HCT116 (cell line): ENCODE results near the gene NR2F1-AS1. TPM values are rescaled to one million over a fixed set of nuclear protein-coding genes. Genes with fewer than 3 reads are reported as not detected.
"Not testable (repeated sequence)": the region's sequence is repeated elsewhere in the genome, so short reads cannot be mapped to it uniquely, and the experiment has no call there.

Source experiments
- ATAC-seq: fragments of 200-7000 bp; cut with Tn5 transposase; 2 replicates; pipeline ENCODE4 v1.9.1; 2020; ENCODE audit warnings: mild to moderate bottlenecking, moderate library complexity
- BruUV-seq: library from RNA; stranded (reverse); fragments of 400-500 nt; replicated peaks from 2 replicates; lab custom pipeline; 2021; lab: Mats Ljungman, UMichigan
- CTCF ChIA-PET: fragments of 300-600 bp; sonication (Branson Sonifier 250); formaldehyde crosslinking; loops from one replicate; lab custom pipeline; 2021; ENCODE audit warnings: antibody characterized with exemption; lab: Charles Lee
- POLR2A ChIA-PET: fragments of 300-600, 350-600 bp; sonication (Branson Sonifier 250); formaldehyde crosslinking; loops from one replicate; lab custom pipeline; 2021; ENCODE audit warnings: antibody characterized with exemption; lab: Charles Lee
- RAD21 ChIA-PET, 2 experiments: fragments of 300-600 bp; sonication (Branson Sonifier 250); formaldehyde crosslinking; loops; one replicate each; lab custom pipeline; 2023; ENCODE audit warnings: low total read pairs in 2 of 2; ENCODE audit not compliant: uncharacterized antibody in 2 of 2, unreplicated experiment in 2 of 2, low non-redundant PET in 1 of 2; lab: Charles Lee
- DNase-seq: peaks from one replicate; pipeline ENCODE4 v3.0.0-alpha.2; 2010; ENCODE audit warnings: low read depth, low spot score
- H2AFZ ChIP-seq: fragments of 200-600 bp; shearing (Covaris generic), sonication (generic); 2 replicates; pipeline ENCODE4 v1.6.1; 2017; ENCODE audit warnings: low read depth, mixed run types, mixed read lengths, antibody characterized with exemption, low read length; ENCODE audit not compliant: poor library complexity, severe bottlenecking
- H3K27ac ChIP-seq: 2 replicates; pipeline ENCODE4 v1.5.1; 2012; ENCODE audit warnings: low read depth, low read length
- H3K27me3 ChIP-seq: fragments of 200-600 bp; sonication (generic); 2 replicates; pipeline ENCODE4 v1.6.1; 2016; ENCODE audit warnings: mixed run types, low read length, mixed read lengths; ENCODE audit not compliant: insufficient read depth
- H3K36me3 ChIP-seq, 2 experiments: fragments of 200-500 bp in 1 of 2; fragments of 200-600 bp in 1 of 2; sonication (Bioruptor generic) in 1 of 2; sonication (generic) in 1 of 2; 2 replicates each; pipeline versions ENCODE4 v1.5.1 to v1.6.1; 2014 to 2016; ENCODE audit warnings: low read length in 2 of 2, inconsistent platforms in 1 of 2, mixed read lengths in 1 of 2, mixed run types in 1 of 2; ENCODE audit not compliant: insufficient read depth in 2 of 2, control insufficient read depth in 1 of 2
- H3K4me1 ChIP-seq, 2 experiments: fragments of 200-600 bp in 1 of 2; sonication (generic) in 1 of 2; 2 replicates each; pipeline versions ENCODE4 v1.5.1 to v1.6.1; 2012 to 2017; ENCODE audit warnings: low read length in 2 of 2, inconsistent platforms in 1 of 2, mild to moderate bottlenecking in 1 of 2, mixed read lengths in 1 of 2, mixed run types in 1 of 2, moderate library complexity in 1 of 2; ENCODE audit not compliant: insufficient read depth in 2 of 2, control insufficient read depth in 1 of 2
- H3K4me2 ChIP-seq: fragments of 200-600 bp; sonication (generic); 2 replicates; pipeline ENCODE4 v1.6.1; 2017; ENCODE audit warnings: mixed run types, low read length, mixed read lengths
- H3K4me3 ChIP-seq, 2 experiments: fragments of 200-600 bp in 1 of 2; sonication (generic) in 1 of 2; replicated peaks in 1 of 2; 2 replicates each; pipeline ENCODE4 v1.5.1; 2011 to 2016; ENCODE audit warnings: low read length in 2 of 2, control low read depth in 1 of 2, low read depth in 1 of 2, mild to moderate bottlenecking in 1 of 2, mixed read lengths in 1 of 2, mixed run types in 1 of 2
- H3K79me2 ChIP-seq: fragments of 200-600 bp; sonication (generic); 2 replicates; pipeline ENCODE4 v1.6.1; 2017; ENCODE audit warnings: mild to moderate bottlenecking, mixed run types, low read length, moderate library complexity, mixed read lengths; ENCODE audit not compliant: insufficient read depth
- H3K9ac ChIP-seq: fragments of 200-600 bp; sonication (generic); 2 replicates; pipeline ENCODE4 v1.6.1; 2016; ENCODE audit warnings: low read length, mixed read lengths
- H3K9me2 ChIP-seq: fragments of 200-600 bp; sonication (generic), shearing (Covaris generic); 2 replicates; pipeline ENCODE4 v1.6.1; 2017; ENCODE audit warnings: mixed run types, mild to moderate bottlenecking, moderate library complexity; ENCODE audit not compliant: insufficient read depth
- H3K9me3 ChIP-seq, 2 experiments: fragments of 200-500 bp in 1 of 2; fragments of 200-600 bp in 1 of 2; sonication (Bioruptor generic) in 1 of 2; sonication (generic) in 1 of 2; 2 replicates each; pipeline ENCODE4 v1.6.1; 2014 to 2017; ENCODE audit warnings: low read length in 2 of 2, mixed read lengths in 2 of 2, inconsistent platforms in 1 of 2, low read depth in 1 of 2, mild to moderate bottlenecking in 1 of 2, mixed run types in 1 of 2, moderate library complexity in 1 of 2; ENCODE audit not compliant: control insufficient read depth in 1 of 2, insufficient read depth in 1 of 2
- H4K20me1 ChIP-seq: fragments of 200-600 bp; sonication (generic), shearing (Covaris generic); 2 replicates; pipeline ENCODE4 v1.6.1; 2017; ENCODE audit warnings: mixed run types, mild to moderate bottlenecking, moderate library complexity; ENCODE audit not compliant: insufficient read depth
- CBX3 ChIP-seq: IDR thresholded peaks from 2 replicates; pipeline ENCODE4 v1.6.1; 2012; ENCODE audit warnings: low read depth
- CEBPB ChIP-seq: IDR thresholded peaks from 2 replicates; pipeline ENCODE4 v1.6.1; 2012; ENCODE audit warnings: low read depth
- EZH2 ChIP-seq: fragments of 200-600 bp; sonication (generic); IDR thresholded peaks from 2 replicates; pipeline ENCODE4 v1.6.1; 2017; ENCODE audit warnings: antibody characterized with exemption, mixed run types
- EZH2phosphoT487 ChIP-seq: fragments of 200-600 bp; IDR thresholded peaks from 2 replicates; pipeline ENCODE4 v1.6.1; 2018; ENCODE audit warnings: antibody characterized with exemption, borderline replicate concordance
- JUND ChIP-seq: IDR thresholded peaks from 2 replicates; pipeline ENCODE4 v1.6.1; 2012
- MAX ChIP-seq: IDR thresholded peaks from 2 replicates; pipeline ENCODE4 v1.6.1; 2012
- RAD21 ChIP-seq: IDR thresholded peaks from 2 replicates; pipeline ENCODE4 v1.6.1; 2012; ENCODE audit warnings: low read depth, mild to moderate bottlenecking
- ZBTB33 ChIP-seq: IDR thresholded peaks from 2 replicates; pipeline ENCODE4 v1.6.1; 2011; ENCODE audit warnings: mild to moderate bottlenecking, low read length, moderate library complexity; ENCODE audit not compliant: insufficient replicate concordance; ENCODE audit errors: extremely low read depth
- ZFX ChIP-seq: fragments of 450-650 bp; IDR thresholded peaks from 2 replicates; pipeline ENCODE4 v1.6.1; 2017
- ZNF274 ChIP-seq: fragments of 200-500 bp; sonication (Bioruptor generic); IDR thresholded peaks from 2 replicates; pipeline ENCODE4 v1.6.1; 2014; ENCODE audit warnings: mild to moderate bottlenecking, low read depth, low read length, inconsistent platforms
- intact Hi-C: fragments of 100-400 bp; cut with micrococcal nuclease; formaldehyde crosslinking; loops from 2 replicates; pipeline ENCODE4 v1.10.0; 2022
- total RNA-seq: library from RNA; stranded (reverse); gene quantifications from one replicate; pipeline ENCODE4 v1.2.1, GENCODE V29; 2021; ENCODE audit not compliant: unreplicated experiment

The NR2F1-AS1 gene
- total RNA-seq, 1 experiment from 2014 or later = 20.1 TPM

- H3K36me3 ChIP-seq, DNase-seq, H3K4me2 ChIP-seq, H4K20me1 ChIP-seq, BruUV-seq, H3K27ac ChIP-seq, RAD21 ChIA-PET, H3K9me2 ChIP-seq, H3K9ac ChIP-seq, H3K27me3 ChIP-seq, H3K9me3 ChIP-seq, H3K4me1 ChIP-seq, H3K4me3 ChIP-seq, ATAC-seq, H2AFZ ChIP-seq, H3K79me2 ChIP-seq, CTCF ChIA-PET, POLR2A ChIA-PET, intact Hi-C loops: not testable (repeated sequence)
Observed at GRCh38 chr5:93456796-93457195, 124.2 kb downstream of the NR2F1-AS1 start.

GRCh38 chr5:93454896-93455295 is 126.1 kb downstream of the NR2F1-AS1 start:
- no TSS peak for BruUV-seq
- POLR2A ChIA-PET = no interaction called here
- RAD21 ChIA-PET = no interaction called here
- no peaks in the 10 kb centered on the region for H4K20me1 ChIP-seq
- CTCF ChIA-PET = no interaction called here
- H2AFZ ChIP-seq = no peak overlapping the region
- H3K4me3 ChIP-seq = no peak overlapping the region
- no peaks in the 10 kb centered on the region for H3K9me2 ChIP-seq
- H3K27ac ChIP-seq = no peak overlapping the region
- H3K9me3 ChIP-seq = no peaks in the 10 kb centered on the region
- intact Hi-C loops = no loop called here
- no peak overlapping the region for H3K9ac ChIP-seq
- ATAC-seq = no peak
- no peaks in the 10 kb centered on the region for H3K36me3 ChIP-seq
- H3K27me3 ChIP-seq = no peaks in the 10 kb centered on the region
- no peaks in the 10 kb centered on the region for H3K4me1 ChIP-seq
- no peak overlapping the region for H3K4me2 ChIP-seq
- H3K79me2 ChIP-seq = no peaks in the 10 kb centered on the region
- DNase-seq = no peak
- TF ChIP-seq EZH2phosphoT487 = no peak
- no peak for TF ChIP-seq CEBPB
- TF ChIP-seq RAD21 = no peak
- no peak for TF ChIP-seq ZBTB33
- no peak for TF ChIP-seq CBX3
- TF ChIP-seq ZNF274 = no peak
- TF ChIP-seq MAX = no peak
- no peak for TF ChIP-seq ZFX
- TF ChIP-seq EZH2 = no peak
- TF ChIP-seq JUND = no peak
